HG03558 (cell line): ENCODE results near the gene DCAF4.

ENCODE experiments used
- ATAC-seq: cut with Tn5 transposase; IDR thresholded peaks from one replicate; pipeline ENCODE4 v1.9.1; 2021; ENCODE audit warnings: moderate number of reproducible peaks; ENCODE audit not compliant: unreplicated experiment; ENCODE audit errors: extremely low read depth

The DCAF4 gene, protein sequence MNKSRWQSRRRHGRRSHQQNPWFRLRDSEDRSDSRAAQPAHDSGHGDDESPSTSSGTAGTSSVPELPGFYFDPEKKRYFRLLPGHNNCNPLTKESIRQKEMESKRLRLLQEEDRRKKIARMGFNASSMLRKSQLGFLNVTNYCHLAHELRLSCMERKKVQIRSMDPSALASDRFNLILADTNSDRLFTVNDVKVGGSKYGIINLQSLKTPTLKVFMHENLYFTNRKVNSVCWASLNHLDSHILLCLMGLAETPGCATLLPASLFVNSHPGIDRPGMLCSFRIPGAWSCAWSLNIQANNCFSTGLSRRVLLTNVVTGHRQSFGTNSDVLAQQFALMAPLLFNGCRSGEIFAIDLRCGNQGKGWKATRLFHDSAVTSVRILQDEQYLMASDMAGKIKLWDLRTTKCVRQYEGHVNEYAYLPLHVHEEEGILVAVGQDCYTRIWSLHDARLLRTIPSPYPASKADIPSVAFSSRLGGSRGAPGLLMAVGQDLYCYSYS

DNA sequence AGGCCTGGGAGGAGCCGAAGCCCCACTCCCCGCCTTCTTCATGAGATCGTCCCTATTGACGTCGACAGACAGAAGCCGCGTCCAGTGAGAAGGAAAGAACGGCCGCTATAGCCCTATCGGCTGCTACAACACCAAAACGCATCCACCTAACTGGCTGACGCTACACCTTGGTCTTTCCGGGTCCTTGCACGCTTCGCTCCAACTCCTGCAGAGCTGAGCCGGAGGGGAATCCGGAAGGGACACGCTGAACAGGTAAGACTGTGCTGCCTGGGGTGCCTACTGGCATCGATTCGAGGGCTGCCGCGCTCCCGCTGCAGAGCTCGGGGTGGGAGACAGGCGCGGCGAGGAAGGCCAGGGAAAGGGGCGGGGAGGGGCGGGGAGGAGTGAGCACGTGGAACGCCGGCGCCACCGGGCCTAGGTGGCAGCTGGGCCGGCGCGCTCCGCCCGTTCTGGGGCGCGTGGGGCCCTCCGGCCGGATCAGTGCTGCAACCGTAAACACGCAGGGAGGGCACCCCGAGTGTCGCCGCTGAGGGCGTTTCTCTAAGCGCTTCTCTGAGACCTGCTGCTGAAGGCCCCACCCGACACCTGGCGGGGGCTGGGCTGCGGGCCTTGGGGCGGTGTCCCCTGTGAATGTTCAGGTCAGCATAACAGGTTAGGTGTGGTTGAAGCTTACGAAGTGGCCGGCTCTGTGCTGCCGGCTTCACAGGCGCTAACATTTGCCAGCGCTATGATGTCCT, at the start of gene DCAF4:
DCAF4 (plus strand) TSS at position 173 of the 737 bp plus-strand sequence. CDS start 11,515 bp downstream, outside the sequence.
- ATAC-seq = peak; percentile 89

DNA sequence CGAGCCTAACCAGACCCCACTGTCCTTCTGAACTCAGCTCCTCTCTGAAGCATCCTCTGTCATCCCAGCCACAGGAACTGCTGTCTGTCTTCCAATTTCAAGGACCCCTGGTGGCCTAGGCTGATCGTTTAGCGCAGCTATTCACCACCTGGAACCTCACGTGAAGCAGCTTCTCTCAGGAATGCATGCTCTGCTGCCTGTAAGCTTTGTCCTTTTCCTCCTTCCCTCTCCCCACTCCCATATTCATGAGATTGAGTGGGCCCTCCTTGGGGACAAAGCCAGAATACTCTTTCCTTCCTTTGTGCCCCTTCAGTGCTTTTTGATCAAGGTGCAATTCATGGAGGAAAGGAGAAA, 49.6 kb upstream of the DCAF4 start:
- ATAC-seq = no peak

- ATAC-seq = no peak
Observed at GRCh38 chr14:72878746-72879145, 47.5 kb upstream of the DCAF4 start.

DNA sequence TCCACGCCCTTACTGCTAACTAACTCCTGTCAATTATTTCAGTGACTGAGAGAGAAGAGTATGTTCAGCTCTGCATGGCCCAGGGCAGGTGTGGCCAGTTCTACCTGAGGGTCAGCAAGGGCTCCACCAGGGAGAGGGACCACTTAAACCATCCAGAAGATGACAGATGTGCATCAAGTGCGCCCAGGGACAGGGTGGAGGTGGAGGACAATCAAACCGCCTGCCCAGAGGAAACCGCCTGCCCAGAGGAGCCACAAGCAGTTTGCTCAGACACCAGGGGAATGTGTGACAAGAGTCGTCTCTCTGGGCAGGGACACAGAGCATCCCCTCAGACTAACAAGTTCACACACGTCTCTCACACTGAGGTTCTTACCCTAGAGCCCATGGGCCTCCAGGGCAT, 46.8 kb upstream of the DCAF4 start:
- ATAC-seq = no peak

DNA sequence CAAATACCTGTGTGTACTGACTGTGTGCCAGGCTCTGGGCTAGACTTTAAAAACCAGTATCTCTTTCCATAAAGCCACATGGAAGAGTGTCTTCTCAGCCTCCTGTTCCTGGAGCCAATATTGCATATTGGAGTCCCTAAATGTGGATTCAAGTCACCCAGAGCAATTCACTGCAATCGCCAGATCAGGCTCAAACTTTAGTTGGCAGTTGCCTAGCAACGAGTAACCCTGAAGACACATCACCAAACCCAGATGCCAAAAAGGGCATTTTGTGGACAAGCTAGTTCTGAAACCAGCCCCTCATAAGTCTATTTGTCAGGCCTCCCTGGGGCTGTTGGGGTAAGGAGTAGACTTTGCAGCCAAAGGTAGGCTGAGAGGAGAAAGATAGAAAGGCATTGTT, 46.1 kb upstream of the DCAF4 start:
- no peak for ATAC-seq

DNA sequence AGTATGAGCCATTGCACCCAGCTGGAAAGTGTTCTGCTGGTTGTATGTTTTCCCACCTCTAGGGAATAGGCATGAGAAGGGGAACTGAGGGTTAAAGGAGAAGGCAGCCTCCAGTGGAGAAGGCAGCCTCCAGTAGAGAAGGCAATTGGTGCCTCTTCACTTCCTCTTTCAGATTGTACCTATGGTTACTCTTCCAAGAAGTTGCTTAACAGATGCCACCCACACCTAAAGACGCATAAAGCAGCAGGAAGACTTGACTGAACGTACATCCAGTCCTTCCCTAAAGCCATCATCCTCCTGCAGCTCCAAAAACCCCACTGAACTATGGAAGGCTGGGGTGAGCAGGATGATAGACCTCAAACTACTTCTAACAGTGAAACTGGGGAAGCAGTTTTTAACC, 45.4 kb upstream of the DCAF4 start:
- ATAC-seq = no peak

DNA sequence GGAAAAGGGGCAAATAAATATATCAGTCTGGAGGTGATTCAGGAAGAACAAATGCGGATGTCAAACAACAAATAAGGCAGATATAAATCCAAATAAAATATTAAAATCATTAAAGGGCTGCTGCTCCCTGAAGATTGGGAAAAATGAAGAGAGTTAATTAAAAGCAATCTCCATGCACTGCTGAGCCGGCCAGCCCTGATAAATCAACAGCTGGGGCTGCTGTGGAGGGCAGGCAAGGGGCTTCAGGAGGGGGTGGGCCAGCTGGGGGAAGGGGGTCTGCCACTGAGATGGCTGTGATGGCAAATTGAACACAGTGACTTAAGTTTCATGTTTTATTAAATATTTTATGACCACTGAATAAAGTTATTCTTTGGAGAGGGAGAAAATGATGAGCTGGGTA, 44.7 kb upstream of the DCAF4 start:
- ATAC-seq = no peak

GRCh38 chr14:72882047-72882446, 44.2 kb upstream of the DCAF4 start:
- no peak for ATAC-seq

DNA sequence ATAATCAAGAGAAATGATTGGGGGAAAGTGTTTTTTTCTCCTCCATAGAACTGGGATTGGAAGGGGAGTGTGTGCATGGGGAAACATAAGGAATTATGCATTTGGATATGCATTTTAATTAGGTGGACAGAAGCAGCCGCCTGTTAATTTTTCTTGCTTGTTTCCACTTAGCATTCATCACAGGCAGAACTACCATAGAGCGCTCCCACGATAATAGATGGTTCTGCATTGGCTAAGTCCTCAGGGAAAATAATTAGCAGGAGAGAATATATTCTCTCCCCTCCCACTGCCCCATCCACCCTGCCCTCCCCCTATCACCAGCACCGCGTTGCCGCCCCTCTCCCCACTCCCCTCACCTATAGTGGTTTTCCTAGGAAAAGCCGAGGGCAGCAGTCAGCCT, 43.8 kb upstream of the DCAF4 start:
- no peak for ATAC-seq

- no peak for ATAC-seq
Observed at GRCh38 chr14:72883109-72883508, 43.2 kb upstream of the DCAF4 start.

- ATAC-seq = no peak
Observed at GRCh38 chr14:72883961-72884360, 42.3 kb upstream of the DCAF4 start.

DNA sequence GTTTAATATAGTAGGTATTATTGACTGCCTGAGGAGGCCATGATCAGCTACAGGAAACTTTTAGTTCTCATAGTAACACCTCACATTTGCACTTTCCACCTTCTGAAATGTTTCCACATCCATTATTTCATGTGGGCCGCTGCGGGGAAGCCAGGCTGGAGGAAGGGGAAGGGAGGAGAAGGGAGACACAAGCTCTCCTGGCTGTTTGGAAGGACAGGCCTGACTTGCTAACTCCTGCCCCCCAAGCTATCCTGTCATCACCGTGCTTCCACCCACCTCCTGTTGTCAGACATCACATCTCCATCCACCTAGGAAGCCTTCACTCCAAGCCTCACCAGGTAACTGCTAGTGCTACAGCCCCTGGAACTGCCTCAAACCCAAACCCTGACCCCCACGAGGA, 41.9 kb upstream of the DCAF4 start:
- no peak for ATAC-seq

DNA sequence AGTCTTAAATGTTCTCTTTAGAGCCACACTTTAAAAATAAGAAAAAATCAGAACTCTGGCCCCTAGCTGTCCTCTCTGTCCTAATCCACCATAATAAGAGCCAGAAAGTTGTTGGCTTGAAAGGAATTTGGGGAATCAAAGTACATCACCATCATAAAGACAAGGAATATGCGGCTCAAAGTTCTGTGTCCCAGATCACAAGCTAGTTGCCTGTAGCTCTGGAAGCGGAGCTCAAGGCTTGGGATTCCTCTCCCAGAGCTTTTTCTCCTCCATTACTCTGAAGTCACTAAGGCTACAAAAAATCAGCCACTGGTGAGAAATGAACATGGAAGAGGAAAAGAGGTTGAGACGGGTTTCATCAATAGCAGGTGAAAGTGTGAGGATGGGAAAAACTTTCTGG, 38.8 kb upstream of the DCAF4 start:
- ATAC-seq = no peak

DNA sequence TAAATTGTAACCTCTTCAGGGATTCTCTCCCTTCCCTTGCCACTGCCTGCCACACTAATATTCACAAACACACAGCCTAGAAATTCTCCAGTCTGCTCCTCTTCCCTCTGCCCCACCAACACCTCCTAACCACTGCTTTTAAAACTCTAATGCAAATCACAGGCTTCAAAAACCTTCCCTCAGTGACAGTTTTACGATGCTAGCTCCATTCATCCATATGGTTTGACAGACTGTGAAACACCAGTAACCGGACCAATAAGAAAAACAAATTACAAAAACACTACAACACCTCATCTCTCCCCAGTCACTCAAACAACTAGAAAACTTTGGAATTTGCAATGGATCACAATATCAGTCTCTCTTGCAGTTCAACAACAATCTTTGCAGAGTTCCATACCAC, 38.1 kb upstream of the DCAF4 start:
- ATAC-seq = no peak

GRCh38 chr14:72888636-72889201, 37.5 kb upstream of the DCAF4 start:
- no peak for ATAC-seq

DNA sequence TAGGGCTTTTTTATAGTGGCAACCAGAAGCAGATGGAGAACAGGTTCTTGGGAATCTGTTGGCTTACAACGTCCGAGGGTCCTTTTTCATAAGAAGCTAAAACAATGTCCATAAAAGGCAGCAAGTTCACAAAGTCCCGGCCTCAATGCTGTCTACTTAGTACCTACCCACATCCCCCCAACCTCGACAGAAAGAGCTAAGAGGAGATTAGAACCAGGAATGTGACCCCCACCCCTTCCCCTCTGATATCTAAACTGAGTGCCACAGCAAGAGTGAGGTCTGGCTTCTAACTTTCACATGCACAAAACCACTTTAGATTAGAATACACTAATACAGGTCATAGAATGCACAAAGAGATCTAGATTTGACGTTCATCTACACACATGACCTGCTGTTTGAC, 36.9 kb upstream of the DCAF4 start:
- ATAC-seq = no peak

- no peak for ATAC-seq
Observed at GRCh38 chr14:72891666-72892102, 34.6 kb upstream of the DCAF4 start.

DNA sequence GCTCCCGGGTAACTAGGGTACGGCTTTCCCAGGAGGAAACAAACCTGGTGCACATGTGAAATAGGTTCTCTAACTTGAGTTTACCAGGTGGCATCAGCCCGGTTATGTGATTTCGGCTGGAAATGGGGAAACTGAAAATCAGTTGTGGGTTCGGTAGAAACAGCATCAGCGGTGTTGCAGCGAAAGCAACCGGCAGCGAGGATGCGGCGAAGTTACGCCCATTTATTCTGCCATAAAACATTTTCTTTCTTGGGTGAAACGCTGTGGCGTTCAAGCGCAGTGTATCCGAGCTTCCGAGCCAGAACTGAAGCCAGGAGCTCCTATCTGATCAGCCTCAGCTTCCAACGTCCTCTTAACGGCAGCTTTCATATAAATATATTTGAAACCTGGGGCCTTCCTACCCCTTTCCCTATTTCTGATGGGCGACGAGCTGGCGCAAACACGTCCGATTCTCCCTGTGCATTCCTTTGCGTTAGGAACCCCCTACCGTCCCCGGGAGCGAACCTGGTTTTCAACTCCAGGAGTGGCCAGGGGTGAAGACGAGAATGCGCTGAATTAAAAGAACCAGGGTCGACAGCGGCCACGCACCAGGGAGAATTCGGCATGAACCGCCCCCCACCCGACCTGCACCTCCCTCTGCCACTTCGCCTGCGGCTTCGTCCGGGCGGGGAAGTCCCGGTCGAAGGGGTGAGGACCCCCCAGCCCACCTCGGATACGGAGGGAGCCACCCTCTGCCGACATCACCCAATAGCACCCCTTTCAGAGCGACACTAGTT, 34.0 kb upstream of the DCAF4 start:
- no peak for ATAC-seq

GRCh38 chr14:72892879-72893635, 33.2 kb upstream of the DCAF4 start:
- ATAC-seq = no peak
